A673 (cell line): Measurements from ENCODE around the gene GATA6. TPM values are rescaled to one million over a fixed set of nuclear protein-coding genes. Genes with fewer than 3 reads are reported as not detected.

Experiments
- BruUV-seq: library from RNA; stranded (reverse); fragments of 400-500 nt; replicated peaks from 2 replicates; lab custom pipeline; 2021; lab: Mats Ljungman, UMichigan
- CTCF ChIA-PET: fragments of 300-600 bp; sonication (Branson Sonifier 250); formaldehyde crosslinking; loops from one replicate; lab custom pipeline; 2022; ENCODE audit warnings: antibody characterized with exemption; lab: Charles Lee
- POLR2A ChIA-PET: fragments of 300-600 bp; sonication (Branson Sonifier 250); formaldehyde crosslinking; loops from one replicate; lab custom pipeline; 2022; ENCODE audit warnings: antibody characterized with exemption; ENCODE audit not compliant: low non-redundant PET; lab: Charles Lee
- DNase-seq: peaks from one replicate; pipeline ENCODE4 v3.0.0-alpha.2; 2015; ENCODE audit warnings: low spot score
- H3K27ac ChIP-seq: fragments of 200-600 bp; sonication (generic); 2 replicates; pipeline ENCODE4 v1.5.1; 2016; ENCODE audit warnings: mixed run types, low read depth, mild to moderate bottlenecking, mixed read lengths, antibody characterized with exemption, low read length; ENCODE audit not compliant: poor library complexity, severe bottlenecking
- H3K27me3 ChIP-seq: fragments of 200-600 bp; sonication (generic); replicated peaks from 2 replicates; pipeline ENCODE4 v1.6.1; 2017; ENCODE audit warnings: mixed run types, low read depth, mild to moderate bottlenecking, mixed read lengths, antibody characterized with exemption, low read length; ENCODE audit not compliant: insufficient read depth, poor library complexity
- H3K36me3 ChIP-seq: fragments of 200-600 bp; sonication (generic); 2 replicates; pipeline ENCODE4 v1.6.1; 2016; ENCODE audit warnings: mixed run types, mild to moderate bottlenecking, mixed read lengths, antibody characterized with exemption, low read length; ENCODE audit not compliant: insufficient read depth, poor library complexity, severe bottlenecking
- H3K4me1 ChIP-seq: fragments of 200-600 bp; sonication (generic); 2 replicates; pipeline ENCODE4 v1.6.1; 2017; ENCODE audit warnings: mixed run types, mild to moderate bottlenecking, mixed read lengths, antibody characterized with exemption, low read length; ENCODE audit not compliant: insufficient read depth, poor library complexity, severe bottlenecking
- H3K4me3 ChIP-seq: fragments of 200-600 bp; sonication (generic); 2 replicates; pipeline ENCODE4 v1.5.1; 2016; ENCODE audit warnings: low read depth, mixed run types, mild to moderate bottlenecking, mixed read lengths, low read length; ENCODE audit not compliant: poor library complexity, severe bottlenecking
- H3K9me3 ChIP-seq: fragments of 200-600 bp; sonication (generic); 2 replicates; pipeline ENCODE4 v1.6.1; 2016; ENCODE audit warnings: mixed run types, low read depth, mild to moderate bottlenecking, mixed read lengths, antibody characterized with exemption, low read length; ENCODE audit not compliant: poor library complexity, severe bottlenecking
- CTCF ChIP-seq: fragments of 300-800, 200-600 bp; sonication (generic); conservative IDR thresholded peaks from 2 replicates; pipeline ENCODE4 v1.5.1; 2017; ENCODE audit warnings: low read depth, mild to moderate bottlenecking, antibody characterized with exemption, low read length, moderate library complexity, mixed read lengths
- EZH2 ChIP-seq: fragments of 200-600 bp; sonication (generic); IDR thresholded peaks from 2 replicates; pipeline ENCODE4 v1.6.1; 2017; ENCODE audit warnings: borderline replicate concordance, low read depth, mild to moderate bottlenecking, mixed read lengths, antibody characterized with exemption, low read length; ENCODE audit not compliant: poor library complexity, severe bottlenecking
- intact Hi-C: fragments of 100-400 bp; cut with micrococcal nuclease; formaldehyde crosslinking; loops from one replicate; pipeline ENCODE4 v1.10.0; 2022; ENCODE audit not compliant: unreplicated experiment
- total RNA-seq: library from RNA; stranded (reverse); gene quantifications from 2 replicates; pipeline ENCODE4 v1.2.3, GENCODE V29; 2021

GATA6 gene
- total RNA-seq, 1 experiment from 2014 or later: 0.21 TPM

- ChIA-PET CTCF (no interaction called here), POLR2A (no interaction called here)
- Histone ChIP-seq H3K27me3 (peaks cover 42% of the 10 kb centered on the region), H3K36me3 (no peaks in the 10 kb centered on the region), H3K4me3 (no peak overlapping the region), H3K9me3 (no peaks in the 10 kb centered on the region), H3K27ac (no peak overlapping the region), H3K4me1 (no peaks in the 10 kb centered on the region)
- no TSS peak for BruUV-seq
- DNase-seq: no peak
- TF ChIP-seq CTCF: no peak
- TF ChIP-seq EZH2: no peak
- intact Hi-C loops: no loop called here
Observed at GRCh38 chr18:22243513-22243912, 74.1 kb downstream of the GATA6 start.

GRCh38 chr18:22250026-22250425, 80.6 kb downstream of the GATA6 start:
- CTCF ChIA-PET: no interaction called here
- no peak for TF ChIP-seq EZH2
- TF ChIP-seq CTCF: no peak
- H3K27me3 ChIP-seq: peaks cover 56% of the 10 kb centered on the region

GRCh38 chr18:22250591-22250996, 81.2 kb downstream of the GATA6 start:
- ChIA-PET CTCF (no interaction called here), POLR2A (no interaction called here)
- TF ChIP-seq CTCF (no peak), EZH2 (no peak)
- BruUV-seq: no TSS peak
- Histone ChIP-seq H3K9me3 (no peaks in the 10 kb centered on the region), H3K4me1 (no peaks in the 10 kb centered on the region), H3K36me3 (no peaks in the 10 kb centered on the region), H3K27ac (no peak overlapping the region), H3K4me3 (no peak overlapping the region), H3K27me3 (peaks cover 53% of the 10 kb centered on the region)
- intact Hi-C loops: loop anchor here (5.0 kb wide), 1 partner anchor 48 kb away; no protein-coding TSS in a partner anchor
- DNase-seq: no peak

More at GRCh38 chr18:22250026-22250425, 80.6 kb downstream of the GATA6 start:
- BruUV-seq: no TSS peak
- POLR2A ChIA-PET: no interaction called here
- H3K9me3 ChIP-seq: no peaks in the 10 kb centered on the region
- intact Hi-C loops: loop anchor here (5.0 kb wide), 1 partner anchor 48 kb away; no protein-coding TSS in a partner anchor
- DNase-seq: no peak
- H3K36me3 ChIP-seq: no peaks in the 10 kb centered on the region
- H3K4me3 ChIP-seq: no peak overlapping the region
- H3K27ac ChIP-seq: no peak overlapping the region
- no peaks in the 10 kb centered on the region for H3K4me1 ChIP-seq

Other genes starting within 250 kb of the GATA6 start
- gene CTAGE1, start 248.3 kb downstream of the GATA6 start, total RNA-seq: not detected in 2 replicates